Esophagus (tissue), 2 donors: ENCODE measurements around the gene DNAI1. TPM values are rescaled to one million over a fixed set of nuclear protein-coding genes. Genes with fewer than 3 reads are reported as not detected.

Experiments used
- H3K27ac ChIP-seq, 2 donors: one replicate each; pipeline ENCODE4 v1.5.1; 2013; ENCODE audit warnings: low read depth in 2 of 2, mild to moderate bottlenecking in 2 of 2, inconsistent platforms in 1 of 2, low read length in 1 of 2, moderate library complexity in 1 of 2
- H3K27me3 ChIP-seq, 2 donors: one replicate each; pipeline ENCODE4 v1.6.1; 2013; ENCODE audit warnings: low read length in 2 of 2, control low read depth in 1 of 2, mild to moderate bottlenecking in 1 of 2; ENCODE audit not compliant: insufficient read depth in 2 of 2, control insufficient read depth in 1 of 2
- H3K36me3 ChIP-seq, 2 donors: one replicate each; pipeline ENCODE4 v1.6.1; 2013; ENCODE audit warnings: low read length in 1 of 2; ENCODE audit not compliant: control insufficient read depth in 2 of 2, insufficient read depth in 2 of 2
- H3K4me1 ChIP-seq, 2 donors: one replicate each; pipeline ENCODE4 v1.6.1; 2013; ENCODE audit warnings: low read length in 1 of 2; ENCODE audit not compliant: control insufficient read depth in 2 of 2, insufficient read depth in 2 of 2
- H3K4me3 ChIP-seq, 2 donors: one replicate each; pipeline ENCODE4 v1.5.1; 2013; ENCODE audit warnings: low read length in 2 of 2, mild to moderate bottlenecking in 2 of 2, low read depth in 1 of 2, moderate library complexity in 1 of 2
- H3K9me3 ChIP-seq, 2 donors: one replicate each; pipeline ENCODE4 v1.6.1; 2013; ENCODE audit warnings: mild to moderate bottlenecking in 2 of 2, low read depth in 1 of 2, low read length in 1 of 2, moderate library complexity in 1 of 2; ENCODE audit not compliant: control insufficient read depth in 2 of 2, insufficient read depth in 1 of 2
- WGBS, 2 donors: extraction: QIAGEN DNeasy Blood & Tissue Kit; methylation state at CpG; one replicate each; pipeline ENCODE4 v1.1.7; 2013; 5-methylcytosine and 5-hydroxymethylcytosine counted together
- polyA plus RNA-seq, 2 donors: library from polyadenylated mRNA; stranded (reverse); fragments of 200-250 nt; gene quantifications; one replicate each; pipeline ENCODE4 v1.2.3, GENCODE V29; 2013
- donor health status: healthy with polysubstance abuse.
- donor health status: Bipolar disorder and iron deficiency.

Gene DNAI1
- polyA plus RNA-seq, 2 donors = not detected

DNA sequence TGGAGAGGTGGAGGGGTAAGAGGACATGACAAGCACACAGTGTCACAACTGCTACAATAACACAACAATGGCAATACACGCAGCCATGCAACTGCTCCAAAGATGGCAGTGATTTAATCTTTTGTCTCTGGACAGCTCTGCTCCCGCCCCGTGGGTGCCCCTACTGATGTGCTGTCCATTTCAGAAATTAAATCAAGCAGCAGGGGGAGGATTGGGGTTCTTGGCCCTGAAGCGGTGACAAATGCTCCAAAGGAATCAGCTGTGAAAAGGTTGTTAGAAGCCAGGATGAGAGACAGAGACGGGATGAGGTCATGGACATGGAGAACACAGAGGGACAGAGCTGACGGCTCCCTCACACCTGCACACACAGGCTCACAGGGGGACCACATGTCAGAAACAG is 108.4 kb downstream of the DNAI1 start:
- WGBS, 2 donors = 79 to 84% methylated on average over 6 of the region's 6 CpGs
- Histone ChIP-seq H3K4me3 (no peak overlapping the region), H3K9me3 (peaks cover 0 to 2% of the 10 kb centered on the region in 2 donors), H3K36me3 (no peaks in the 10 kb centered on the region), H3K4me1 (no peaks in the 10 kb centered on the region), H3K27ac (no peak overlapping the region), H3K27me3 (peaks cover 0 to 2% of the 10 kb centered on the region in 2 donors)

DNA sequence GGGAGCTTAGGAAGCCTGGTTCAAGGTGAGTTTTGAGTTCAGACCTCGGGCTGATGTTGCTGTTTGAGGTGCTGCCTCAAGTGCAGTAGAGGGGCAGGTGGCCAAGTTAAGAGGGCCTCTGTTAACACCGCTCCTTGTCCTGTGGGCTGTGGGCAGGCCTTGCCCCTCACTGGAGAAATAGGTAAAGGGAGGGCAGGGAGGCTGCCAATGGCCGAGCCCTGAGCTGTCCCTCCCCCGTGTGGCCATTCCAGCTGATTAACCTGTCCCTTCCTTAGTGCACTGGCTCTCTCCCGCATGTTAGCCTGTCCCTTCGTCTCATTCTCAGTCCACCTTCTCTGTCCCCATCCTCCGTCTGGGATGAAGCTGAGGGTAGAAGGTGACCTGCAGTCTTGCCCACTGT is 109.5 kb downstream of the DNAI1 start:
- H3K27me3 ChIP-seq = peaks cover 0 to 2% of the 10 kb centered on the region in 2 donors
- WGBS, 2 donors = 78 to 84% methylated on average over 7 of the region's 7 CpGs
- no peaks in the 10 kb centered on the region for H3K4me1 ChIP-seq
- no peaks in the 10 kb centered on the region for H3K9me3 ChIP-seq
- no peak overlapping the region for H3K27ac ChIP-seq
- no peaks in the 10 kb centered on the region for H3K36me3 ChIP-seq
- H3K4me3 ChIP-seq = no peak overlapping the region

GRCh38 chr9:34568774-34569173 is 110.2 kb downstream of the DNAI1 start:
- Histone ChIP-seq H3K9me3 (no peaks in the 10 kb centered on the region), H3K27ac (no peak overlapping the region), H3K4me3 (no peak overlapping the region), H3K36me3 (no peaks in the 10 kb centered on the region), H3K27me3 (peaks cover 0 to 2% of the 10 kb centered on the region in 2 donors), H3K4me1 (no peaks in the 10 kb centered on the region)
- WGBS, 2 donors = 69 to 77% methylated on average over 12 of the region's 12 CpGs

GRCh38 chr9:34570376-34570775 is 111.8 kb downstream of the DNAI1 start:
- WGBS, 2 donors = 57 to 64% methylated on average over 11 of the region's 11 CpGs
- no peaks in the 10 kb centered on the region for H3K4me1 ChIP-seq
- no peak overlapping the region for H3K4me3 ChIP-seq
- no peaks in the 10 kb centered on the region for H3K9me3 ChIP-seq
- peaks cover 0 to 2% of the 10 kb centered on the region in 2 donors for H3K27me3 ChIP-seq
- no peaks in the 10 kb centered on the region for H3K36me3 ChIP-seq
- H3K27ac ChIP-seq = no peak overlapping the region

Other genes starting within 250 kb of the DNAI1 start
- gene KIF24, start 129.5 kb upstream of the DNAI1 start, polyA plus RNA-seq = 1 to 10 TPM in 1 of 2 donors, under 1 TPM in 1; 0.90 to 1.0 TPM
- gene NUDT2, start 129.2 kb upstream of the DNAI1 start, polyA plus RNA-seq = 10 to 100 TPM; 17.3 to 35.2 TPM
- 1 to 10 TPM; 2.5 to 3.6 TPM for gene MYORG, start 81.9 kb upstream of the DNAI1 start, polyA plus RNA-seq
- 1 to 10 TPM; 4.2 TPM for gene FAM219A, start 235 bp upstream of the DNAI1 start, polyA plus RNA-seq
- gene ENHO, start 64.2 kb downstream of the DNAI1 start, polyA plus RNA-seq = under 1 TPM; 0.31 to 0.39 TPM
- under 1 TPM; 0.22 to 0.54 TPM for gene CNTFR, start 130.9 kb downstream of the DNAI1 start, polyA plus RNA-seq
- gene RPP25L, start 153.3 kb downstream of the DNAI1 start, polyA plus RNA-seq = 10 to 100 TPM; 23.0 to 32.2 TPM
- gene DCTN3, start 161.7 kb downstream of the DNAI1 start, polyA plus RNA-seq = 100 to 1,000 TPM in 1 of 2 donors, 10 to 100 TPM in 1; 44.4 to 112 TPM
- not detected for gene ARID3C, start 170.3 kb downstream of the DNAI1 start, polyA plus RNA-seq
- 10 to 100 TPM; 42.1 to 68.5 TPM for gene SIGMAR1, start 179.0 kb downstream of the DNAI1 start, polyA plus RNA-seq
- gene GALT, start 187.9 kb downstream of the DNAI1 start, polyA plus RNA-seq = 10 to 100 TPM; 16.6 to 27.3 TPM
- gene IL11RA, start 193.4 kb downstream of the DNAI1 start, polyA plus RNA-seq = 10 to 100 TPM in 1 of 2 donors, 1 to 10 TPM in 1; 7.1 to 10.7 TPM
- under 1 TPM; 0.16 to 0.58 TPM for gene CCL27, start 203.9 kb downstream of the DNAI1 start, polyA plus RNA-seq
- gene CCL19, start 232.5 kb downstream of the DNAI1 start, polyA plus RNA-seq = 10 to 100 TPM in 1 of 2 donors, 1 to 10 TPM in 1; 2.2 to 10.5 TPM